Measurements from ENCODE around the gene INMT. TPM values are rescaled to one million over a fixed set of nuclear protein-coding genes. Genes with fewer than 3 reads are reported as not detected.

The INMT gene
- total and polyA plus RNA-seq, 7 donors = 2.3 to 32.0 (median 4.6) TPM

DNA sequence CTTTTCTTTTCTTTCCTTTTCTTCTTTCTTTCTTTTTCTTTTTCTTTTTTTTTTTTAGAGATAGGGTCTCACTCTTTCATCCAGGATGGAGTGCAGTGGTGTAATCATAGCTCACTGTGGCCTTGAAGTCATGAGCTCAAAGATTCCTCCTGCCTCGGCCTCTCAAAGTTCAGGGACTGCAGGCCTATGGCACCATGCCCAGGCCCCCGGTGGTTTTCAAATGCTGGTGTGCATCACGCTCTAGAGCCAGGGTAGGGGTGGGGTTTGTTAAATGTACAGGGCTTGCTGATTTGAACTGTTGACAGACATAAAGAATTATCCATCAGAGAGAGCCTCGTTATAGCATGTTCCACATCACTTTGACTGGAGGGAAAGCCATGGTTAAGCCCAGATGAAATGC, 25.0 kb downstream of the INMT start:
- 71 to 80% (median 78%) methylated on average over 4 of the region's 4 CpGs for WGBS, 3 donors
- H3K27me3 ChIP-seq (ENCODE audit: insufficient read depth in 3 of 3, low read length in 2 of 3) = no peaks in the 10 kb centered on the region
- no peak for DNase-seq
- no peak for ATAC-seq
- H3K4me3 ChIP-seq = no peak overlapping the region
- no peak for TF ChIP-seq CTCF (IDR thresholded peaks at IDR 0.05)
- peaks cover 36% of the 10 kb centered on the region for H3K4me1 ChIP-seq
- intact Hi-C loops (cut with DNase I) = no loop called here
- no peaks in the 10 kb centered on the region for H3K9me3 ChIP-seq
- peaks cover 0 to 1% of the 10 kb centered on the region in 2 donors for H3K36me3 ChIP-seq (ENCODE audit: insufficient read depth in 1 of 2, low read depth in 1 of 2)
- H3K27ac ChIP-seq = no peak overlapping the region

- peak; percentile 81 to 93 (median 85) for ATAC-seq
- H3K27ac ChIP-seq = peak overlapping the region; percentile 71
- no peak for TF ChIP-seq CTCF (IDR thresholded peaks at IDR 0.05)
- intact Hi-C loops (cut with DNase I) = no loop called here
- peaks cover 0 to 15% of the 10 kb centered on the region in 2 donors for H3K36me3 ChIP-seq (ENCODE audit: insufficient read depth in 1 of 2, low read depth in 1 of 2)
- H3K4me3 ChIP-seq = no peak overlapping the region
- peak in 1 of 2 donors; percentile 18 for DNase-seq
- H3K4me1 ChIP-seq = peaks cover 29% of the 10 kb centered on the region
- H3K9me3 ChIP-seq = no peaks in the 10 kb centered on the region
- WGBS, 3 donors = 43 to 71% (median 52%) methylated on average over 15 of the region's 15 CpGs
- no peaks in the 10 kb centered on the region for H3K27me3 ChIP-seq (ENCODE audit: insufficient read depth in 3 of 3, low read length in 2 of 3)
These were observed 26.5 kb downstream of the INMT start for GRCh38 chr7:30778255-30779025.

GRCh38 chr7:30779574-30779973, 27.6 kb downstream of the INMT start:
- WGBS, 3 donors = 70 to 88% (median 77%) methylated on average over 5 of the region's 5 CpGs
- DNase-seq = no peak
- peaks cover 0 to 23% of the 10 kb centered on the region in 2 donors for H3K36me3 ChIP-seq (ENCODE audit: insufficient read depth in 1 of 2, low read depth in 1 of 2)
- no peaks in the 10 kb centered on the region for H3K27me3 ChIP-seq (ENCODE audit: insufficient read depth in 3 of 3, low read length in 2 of 3)
- no peak overlapping the region for H3K4me3 ChIP-seq
- H3K4me1 ChIP-seq = peaks cover 29% of the 10 kb centered on the region
- no peak for TF ChIP-seq CTCF (IDR thresholded peaks at IDR 0.05)
- intact Hi-C loops (cut with DNase I) = no loop called here
- H3K27ac ChIP-seq = no peak overlapping the region
- H3K9me3 ChIP-seq = no peaks in the 10 kb centered on the region
- no peak for ATAC-seq

DNA sequence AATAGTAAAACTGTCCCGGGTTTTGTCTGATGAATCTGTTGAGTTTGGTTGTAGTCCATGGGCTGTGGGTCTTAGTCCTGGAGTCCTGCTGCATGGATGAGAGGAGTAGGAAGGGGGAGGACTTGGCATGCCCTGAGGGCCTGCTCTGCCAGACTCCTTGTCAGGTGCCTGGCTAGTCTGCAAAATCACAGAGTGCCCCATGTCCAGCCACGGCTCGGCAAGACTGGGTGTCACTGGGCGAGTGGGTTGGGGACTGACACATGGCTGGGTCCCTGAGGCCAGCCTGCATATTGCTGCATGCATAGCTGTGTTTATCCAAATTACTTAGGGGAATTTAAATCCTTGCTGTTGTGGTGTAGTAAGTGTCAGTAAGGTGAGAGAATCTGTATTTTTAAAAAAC, 29.0 kb downstream of the INMT start:
- Histone ChIP-seq H3K4me3 (no peak overlapping the region), H3K4me1 (peaks cover 29% of the 10 kb centered on the region), H3K27ac (no peak overlapping the region), H3K36me3 (ENCODE audit: insufficient read depth in 1 of 2, low read depth in 1 of 2) (peaks cover 0 to 26% of the 10 kb centered on the region in 2 donors), H3K27me3 (ENCODE audit: insufficient read depth in 3 of 3, low read length in 2 of 3) (no peaks in the 10 kb centered on the region), H3K9me3 (no peaks in the 10 kb centered on the region)
- peak in 1 of 2 donors; percentile 16 for DNase-seq
- no peak for TF ChIP-seq CTCF (IDR thresholded peaks at IDR 0.05)
- 32 to 56% (median 39%) methylated on average over 4 of the region's 4 CpGs for WGBS, 3 donors
- intact Hi-C loops (cut with DNase I) = no loop called here
- ATAC-seq = peak; percentile 32 to 75 (median 70)

- intact Hi-C loops (cut with DNase I) = no loop called here
- peaks cover 0 to 30% of the 10 kb centered on the region in 2 donors for H3K36me3 ChIP-seq (ENCODE audit: insufficient read depth in 1 of 2, low read depth in 1 of 2)
- H3K9me3 ChIP-seq = no peaks in the 10 kb centered on the region
- H3K4me1 ChIP-seq = peaks cover 29% of the 10 kb centered on the region
- DNase-seq = no peak
- no peaks in the 10 kb centered on the region for H3K27me3 ChIP-seq (ENCODE audit: insufficient read depth in 3 of 3, low read length in 2 of 3)
- ATAC-seq = no peak
- no peak overlapping the region for H3K4me3 ChIP-seq
- no peak overlapping the region for H3K27ac ChIP-seq
- TF ChIP-seq CTCF (IDR thresholded peaks at IDR 0.05) = no peak
These were observed 30.8 kb downstream of the INMT start for GRCh38 chr7:30782690-30783089.
